NT2/D1 (cell line): ENCODE measurements around the gene SRM.

Source experiments
- DNase-seq: peaks from one replicate; pipeline ENCODE4 v3.0.0-alpha.2; 2011; ENCODE audit warnings: low read depth, low spot score
- H3K27me3 ChIP-seq: 2 replicates; pipeline ENCODE4 v1.6.0; 2011; ENCODE audit warnings: mild to moderate bottlenecking; ENCODE audit not compliant: insufficient read length, insufficient read depth
- H3K36me3 ChIP-seq: 2 replicates; pipeline ENCODE4 v1.6.1; 2011; ENCODE audit warnings: mild to moderate bottlenecking, low read length, mixed read lengths; ENCODE audit not compliant: insufficient read depth, insufficient read length
- H3K4me1 ChIP-seq: 2 replicates; pipeline ENCODE4 v1.5.1; 2011; ENCODE audit not compliant: insufficient read depth, insufficient read length
- H3K4me3 ChIP-seq: 2 replicates; pipeline ENCODE4 v1.5.1; 2011; ENCODE audit warnings: low read depth; ENCODE audit not compliant: insufficient read length
- H3K9ac ChIP-seq: 2 replicates; pipeline ENCODE4 v1.6.0; 2011; ENCODE audit warnings: low read depth; ENCODE audit not compliant: insufficient read length
- H3K9me3 ChIP-seq: 2 replicates; pipeline ENCODE4 v1.5.1; 2011; ENCODE audit warnings: mild to moderate bottlenecking, low read length; ENCODE audit not compliant: insufficient read depth
- SUZ12 ChIP-seq: IDR thresholded peaks from 2 replicates; pipeline ENCODE4 v1.6.1; 2011; ENCODE audit not compliant: insufficient read length, insufficient read depth; ENCODE audit errors: extremely low read depth
- YY1 ChIP-seq: IDR thresholded peaks from 2 replicates; pipeline ENCODE4 v1.6.1; 2011; ENCODE audit not compliant: insufficient read length, insufficient read depth
- ZNF274 ChIP-seq: IDR thresholded peaks from 2 replicates; pipeline ENCODE4 v1.6.1; 2011; ENCODE audit warnings: mild to moderate bottlenecking, low read depth, low read length

The SRM gene

GRCh38 chr1:11062965-11063401, 3.2 kb upstream of the SRM start:
- Histone ChIP-seq H3K27me3 (no peaks in the 10 kb centered on the region), H3K36me3 (peaks cover 53% of the 10 kb centered on the region), H3K9me3 (no peaks in the 10 kb centered on the region), H3K9ac (peak overlapping the region; percentile 21), H3K4me3 (no peak overlapping the region), H3K4me1 (peaks cover 3% of the 10 kb centered on the region)
- TF ChIP-seq ZNF274: no peak
- no peak for TF ChIP-seq SUZ12
- no peak for TF ChIP-seq YY1
- DNase-seq: no peak

GRCh38 chr1:11061652-11062365, 2.0 kb upstream of the SRM start:
- Histone ChIP-seq H3K27me3 (no peaks in the 10 kb centered on the region), H3K36me3 (peaks cover 57% of the 10 kb centered on the region), H3K4me1 (peaks cover 3% of the 10 kb centered on the region), H3K9ac (peak overlapping the region; percentile 8), H3K4me3 (no peak overlapping the region), H3K9me3 (no peaks in the 10 kb centered on the region)
- DNase-seq: no peak
- no peak for TF ChIP-seq SUZ12
- no peak for TF ChIP-seq YY1
- no peak for TF ChIP-seq ZNF274

- Histone ChIP-seq H3K4me1 (peaks cover 3% of the 10 kb centered on the region), H3K4me3 (peak overlapping the region; percentile 84), H3K9me3 (no peaks in the 10 kb centered on the region), H3K27me3 (no peaks in the 10 kb centered on the region), H3K36me3 (peaks cover 55% of the 10 kb centered on the region), H3K9ac (peak overlapping the region; percentile 95)
- TF ChIP-seq ZNF274: no peak
- no peak for TF ChIP-seq SUZ12
- no peak for TF ChIP-seq YY1
- DNase-seq: no peak
These were observed 457 bp downstream of the SRM start for GRCh38 chr1:11059155-11059967.

GRCh38 chr1:11058595-11059154, 1.1 kb downstream of the SRM start:
- Histone ChIP-seq H3K9me3 (no peaks in the 10 kb centered on the region), H3K9ac (peak overlapping the region; percentile 95), H3K4me3 (peak overlapping the region; percentile 84), H3K36me3 (peaks cover 57% of the 10 kb centered on the region), H3K27me3 (no peaks in the 10 kb centered on the region), H3K4me1 (peaks cover 5% of the 10 kb centered on the region)
- DNase-seq: no peak
- TF ChIP-seq SUZ12: no peak
- no peak for TF ChIP-seq ZNF274
- TF ChIP-seq YY1: no peak

GRCh38 chr1:11058026-11058425, 1.8 kb downstream of the SRM start:
- Histone ChIP-seq H3K4me1 (peaks cover 5% of the 10 kb centered on the region), H3K36me3 (peaks cover 57% of the 10 kb centered on the region), H3K4me3 (no peak overlapping the region), H3K27me3 (no peaks in the 10 kb centered on the region), H3K9ac (no peak overlapping the region), H3K9me3 (no peaks in the 10 kb centered on the region)
- no peak for DNase-seq
- TF ChIP-seq ZNF274: no peak
- TF ChIP-seq SUZ12: no peak
- TF ChIP-seq YY1: no peak

GRCh38 chr1:11057477-11057876, 2.3 kb downstream of the SRM start:
- no peak overlapping the region for H3K4me3 ChIP-seq
- no peak for DNase-seq
- H3K27me3 ChIP-seq: no peaks in the 10 kb centered on the region
- H3K9me3 ChIP-seq: no peaks in the 10 kb centered on the region
- H3K4me1 ChIP-seq: peaks cover 5% of the 10 kb centered on the region
- no peak overlapping the region for H3K9ac ChIP-seq
- TF ChIP-seq ZNF274 (no peak), YY1 (no peak), SUZ12 (no peak)
- peaks cover 53% of the 10 kb centered on the region for H3K36me3 ChIP-seq

GRCh38 chr1:11056504-11056903, 3.3 kb downstream of the SRM start:
- no peak for TF ChIP-seq ZNF274
- no peak for TF ChIP-seq YY1
- TF ChIP-seq SUZ12: no peak
- no peak for DNase-seq
- peaks cover 48% of the 10 kb centered on the region for H3K36me3 ChIP-seq
- H3K9ac ChIP-seq: no peak overlapping the region
- peaks cover 5% of the 10 kb centered on the region for H3K4me1 ChIP-seq
- H3K4me3 ChIP-seq: no peak overlapping the region
- no peaks in the 10 kb centered on the region for H3K9me3 ChIP-seq
- H3K27me3 ChIP-seq: no peaks in the 10 kb centered on the region
